ENCODE measurements around the gene SLCO3A1. TPM values are rescaled to one million over a fixed set of nuclear protein-coding genes. Genes with fewer than 3 reads are reported as not detected.

SLCO3A1 gene
- 10 to 100 TPM; 29.2 to 29.5 TPM for total RNA-seq

GRCh38 chr15:91853511-91853947 lies at the start of gene SLCO3A1:
SLCO3A1 (plus strand) TSS chr15:91853708.
- peak within 1 kb of the TSS; percentile 85 for H3K27ac Mint-ChIP-seq

GRCh38 chr15:91807122-91807521 lies 46.4 kb upstream of the SLCO3A1 start:
- Mint-ChIP-seq H3K9me3 (peaks cover 1% of the 10 kb centered on the region), H3K4me3 (no peak overlapping the region), H3K27me3 (peaks cover 17% of the 10 kb centered on the region), H3K27ac (no peak overlapping the region), H3K36me3 (no peaks in the 10 kb centered on the region), H3K4me1 (no peaks in the 10 kb centered on the region)
- no peak for ATAC-seq (ENCODE audit: low read depth)
- no peak for DNase-seq
- POLR2A ChIA-PET: no interaction called here

More at GRCh38 chr15:91853511-91853947, at the start of gene SLCO3A1:
- H3K36me3 Mint-ChIP-seq: peaks cover 2% of the 10 kb centered on the region
- ATAC-seq (ENCODE audit: low read depth): peak; percentile 53
- POLR2A ChIA-PET: interaction anchor here (0.5 to 2.4 kb wide), 10 partner anchors 11 to 1164 kb away, joined by 3 to 13 read pairs (median 4); no protein-coding TSS in a partner anchor
- DNase-seq: no peak
- no peaks in the 10 kb centered on the region for H3K9me3 Mint-ChIP-seq
- H3K4me1 Mint-ChIP-seq: peaks cover 53% of the 10 kb centered on the region
- peak within 1 kb of the TSS; percentile 91 for H3K4me3 Mint-ChIP-seq
- H3K27me3 Mint-ChIP-seq: peaks cover 6% of the 10 kb centered on the region

GRCh38 chr15:91813924-91814323 lies 39.6 kb upstream of the SLCO3A1 start:
- DNase-seq: no peak

GRCh38 chr15:91816942-91817341 lies 36.6 kb upstream of the SLCO3A1 start:
- Mint-ChIP-seq H3K4me1 (no peaks in the 10 kb centered on the region), H3K9me3 (peaks cover 10% of the 10 kb centered on the region), H3K27me3 (peaks cover 2% of the 10 kb centered on the region), H3K4me3 (no peak overlapping the region), H3K36me3 (peaks cover 3% of the 10 kb centered on the region), H3K27ac (no peak overlapping the region)
- no peak for DNase-seq
- POLR2A ChIA-PET: no interaction called here
- no peak for ATAC-seq (ENCODE audit: low read depth)

More at GRCh38 chr15:91813924-91814323, 39.6 kb upstream of the SLCO3A1 start:
- Mint-ChIP-seq H3K4me1 (no peaks in the 10 kb centered on the region), H3K9me3 (peaks cover 10% of the 10 kb centered on the region), H3K4me3 (no peak overlapping the region), H3K36me3 (peaks cover 3% of the 10 kb centered on the region), H3K27ac (no peak overlapping the region), H3K27me3 (peaks cover 10% of the 10 kb centered on the region)
- POLR2A ChIA-PET: no interaction called here
- ATAC-seq (ENCODE audit: low read depth): no peak

GRCh38 chr15:91821458-91821857 lies 32.0 kb upstream of the SLCO3A1 start:
- POLR2A ChIA-PET: no interaction called here
- no peak for DNase-seq
- Mint-ChIP-seq H3K9me3 (no peaks in the 10 kb centered on the region), H3K27ac (no peak overlapping the region), H3K36me3 (no peaks in the 10 kb centered on the region), H3K4me3 (no peak overlapping the region), H3K4me1 (no peaks in the 10 kb centered on the region), H3K27me3 (peaks cover 3% of the 10 kb centered on the region)
- no peak for ATAC-seq (ENCODE audit: low read depth)

GRCh38 chr15:91824256-91824655 lies 29.3 kb upstream of the SLCO3A1 start:
- DNase-seq (no peak), ATAC-seq (ENCODE audit: low read depth) (no peak)
- Mint-ChIP-seq H3K4me3 (no peak overlapping the region), H3K9me3 (no peaks in the 10 kb centered on the region), H3K4me1 (no peaks in the 10 kb centered on the region), H3K27ac (no peak overlapping the region), H3K36me3 (no peaks in the 10 kb centered on the region), H3K27me3 (peaks cover 3% of the 10 kb centered on the region)
- POLR2A ChIA-PET: no interaction called here

- no peaks in the 10 kb centered on the region for H3K9me3 Mint-ChIP-seq
- no peaks in the 10 kb centered on the region for H3K36me3 Mint-ChIP-seq
- H3K4me1 Mint-ChIP-seq: no peaks in the 10 kb centered on the region
- H3K4me3 Mint-ChIP-seq: no peak overlapping the region
- ATAC-seq (ENCODE audit: low read depth) (no peak), DNase-seq (no peak)
- POLR2A ChIA-PET: no interaction called here
- no peak overlapping the region for H3K27ac Mint-ChIP-seq
- H3K27me3 Mint-ChIP-seq: peaks cover 6% of the 10 kb centered on the region
These were observed 27.1 kb upstream of the SLCO3A1 start for GRCh38 chr15:91826443-91826842.

- Mint-ChIP-seq H3K4me3 (no peak overlapping the region), H3K4me1 (no peaks in the 10 kb centered on the region), H3K27me3 (peaks cover 22% of the 10 kb centered on the region), H3K27ac (no peak overlapping the region), H3K36me3 (no peaks in the 10 kb centered on the region), H3K9me3 (no peaks in the 10 kb centered on the region)
- DNase-seq (no peak), ATAC-seq (ENCODE audit: low read depth) (no peak)
- POLR2A ChIA-PET: no interaction called here
These were observed 20.5 kb upstream of the SLCO3A1 start for GRCh38 chr15:91833056-91833455.

- DNase-seq (no peak), ATAC-seq (ENCODE audit: low read depth) (no peak)
- H3K36me3 Mint-ChIP-seq: no peaks in the 10 kb centered on the region
- no peak overlapping the region for H3K4me3 Mint-ChIP-seq
- no peaks in the 10 kb centered on the region for H3K9me3 Mint-ChIP-seq
- no peak overlapping the region for H3K27ac Mint-ChIP-seq
- peaks cover 46% of the 10 kb centered on the region for H3K27me3 Mint-ChIP-seq
- POLR2A ChIA-PET: no interaction called here
- H3K4me1 Mint-ChIP-seq: no peaks in the 10 kb centered on the region
These were observed 13.6 kb upstream of the SLCO3A1 start for GRCh38 chr15:91839867-91840266.

GRCh38 chr15:91841861-91842260 lies 11.6 kb upstream of the SLCO3A1 start:
- Mint-ChIP-seq H3K4me3 (no peak overlapping the region), H3K4me1 (no peaks in the 10 kb centered on the region), H3K36me3 (no peaks in the 10 kb centered on the region), H3K27ac (no peak overlapping the region), H3K27me3 (peaks cover 50% of the 10 kb centered on the region), H3K9me3 (no peaks in the 10 kb centered on the region)
- DNase-seq (no peak), ATAC-seq (ENCODE audit: low read depth) (no peak)
- POLR2A ChIA-PET: no interaction called here

- POLR2A ChIA-PET: no interaction called here
- H3K9me3 Mint-ChIP-seq: no peaks in the 10 kb centered on the region
- DNase-seq (no peak), ATAC-seq (ENCODE audit: low read depth) (no peak)
- no peaks in the 10 kb centered on the region for H3K36me3 Mint-ChIP-seq
- H3K4me1 Mint-ChIP-seq: peaks cover 1% of the 10 kb centered on the region
- no peak overlapping the region for H3K27ac Mint-ChIP-seq
- H3K27me3 Mint-ChIP-seq: peaks cover 48% of the 10 kb centered on the region
- no peak overlapping the region for H3K4me3 Mint-ChIP-seq
These were observed 9.2 kb upstream of the SLCO3A1 start for GRCh38 chr15:91844341-91844740.

- H3K36me3 Mint-ChIP-seq: no peaks in the 10 kb centered on the region
These were observed 8.6 kb upstream of the SLCO3A1 start for GRCh38 chr15:91844928-91845327.

GRCh38 chr15:91845720-91846119 lies 7.8 kb upstream of the SLCO3A1 start:
- Mint-ChIP-seq H3K36me3 (no peaks in the 10 kb centered on the region), H3K4me1 (peaks cover 8% of the 10 kb centered on the region), H3K9me3 (no peaks in the 10 kb centered on the region), H3K27ac (no peak overlapping the region), H3K4me3 (no peak overlapping the region), H3K27me3 (peaks cover 46% of the 10 kb centered on the region)
- DNase-seq (no peak), ATAC-seq (ENCODE audit: low read depth) (no peak)
- POLR2A ChIA-PET: no interaction called here

More at GRCh38 chr15:91844928-91845327, 8.6 kb upstream of the SLCO3A1 start:
- Mint-ChIP-seq H3K4me3 (no peak overlapping the region), H3K9me3 (no peaks in the 10 kb centered on the region), H3K27me3 (peaks cover 51% of the 10 kb centered on the region), H3K4me1 (peaks cover 7% of the 10 kb centered on the region), H3K27ac (no peak overlapping the region)
- ATAC-seq (ENCODE audit: low read depth) (no peak), DNase-seq (no peak)
- POLR2A ChIA-PET: no interaction called here

- Mint-ChIP-seq H3K27ac (no peak overlapping the region), H3K27me3 (peaks cover 31% of the 10 kb centered on the region), H3K4me1 (peaks cover 20% of the 10 kb centered on the region), H3K4me3 (peak overlapping the region; percentile 71), H3K9me3 (no peaks in the 10 kb centered on the region), H3K36me3 (no peaks in the 10 kb centered on the region)
- POLR2A ChIA-PET: no interaction called here
- DNase-seq (no peak), ATAC-seq (ENCODE audit: low read depth) (no peak)
These were observed 4.3 kb upstream of the SLCO3A1 start for GRCh38 chr15:91849180-91849579.

- H3K4me3 Mint-ChIP-seq: peak overlapping the region; percentile 71
- peaks cover 23% of the 10 kb centered on the region for H3K4me1 Mint-ChIP-seq
- POLR2A ChIA-PET: interaction anchor here (1.1 kb wide), 1 partner anchor 224 kb away, joined by 3 read pairs; no protein-coding TSS in a partner anchor
- H3K27me3 Mint-ChIP-seq: peaks cover 26% of the 10 kb centered on the region
- H3K27ac Mint-ChIP-seq: peak overlapping the region; percentile 35
- DNase-seq: no peak
- ATAC-seq (ENCODE audit: low read depth): no peak
- no peaks in the 10 kb centered on the region for H3K36me3 Mint-ChIP-seq
- H3K9me3 Mint-ChIP-seq: no peaks in the 10 kb centered on the region
These were observed 3.8 kb upstream of the SLCO3A1 start for GRCh38 chr15:91849749-91850161.
